OCI-LY3 (cell line): ENCODE measurements around the gene CYP2D6.
"Not testable (repeated sequence)": the region's sequence is repeated elsewhere in the genome, so short reads cannot be mapped to it uniquely, and the experiment has no call there.

Experiments used
- H2AFZ ChIP-seq: fragments of 200-600, 300-600 bp; shearing (Covaris generic); 2 replicates; pipeline ENCODE4 v1.6.0; 2014; ENCODE audit warnings: antibody characterized with exemption, low read depth, low read length
- H3K27ac ChIP-seq: fragments of 200-600, 300-600 bp; sonication (generic); 2 replicates; pipeline ENCODE4 v1.5.1; 2014; ENCODE audit warnings: mild to moderate bottlenecking, low read length, moderate library complexity, mixed read lengths
- H3K27me3 ChIP-seq: fragments of 200-600, 300-600 bp; sonication (generic); 2 replicates; pipeline ENCODE4 v1.6.1; 2014; ENCODE audit warnings: low read depth, low read length, mixed read lengths
- H3K36me3 ChIP-seq: fragments of 200-600, 300-600 bp; sonication (generic); replicated peaks from 2 replicates; pipeline ENCODE3; 2014; ENCODE audit warnings: low read depth, low read length, mixed read lengths
- H3K4me1 ChIP-seq: fragments of 300-600, 200-600 bp; sonication (generic); 2 replicates; pipeline ENCODE4 v1.6.1; 2014; ENCODE audit warnings: low read length, mixed read lengths
- H3K4me2 ChIP-seq: fragments of 200-600, 300-600 bp; sonication (generic); 2 replicates; pipeline ENCODE4 v1.6.1; 2014; ENCODE audit warnings: low read length, mixed read lengths
- H3K4me3 ChIP-seq: fragments of 300-600, 200-600 bp; sonication (generic); 2 replicates; pipeline ENCODE4 v1.5.1; 2014; ENCODE audit warnings: antibody characterized with exemption, mild to moderate bottlenecking, low read length, moderate library complexity
- H3K79me2 ChIP-seq: fragments of 300-600, 200-600 bp; shearing (Covaris generic); 2 replicates; pipeline ENCODE4 v1.6.1; 2014; ENCODE audit warnings: mild to moderate bottlenecking, low read length, mixed read lengths
- H3K9ac ChIP-seq: fragments of 300-600, 200-600 bp; shearing (Covaris generic); 2 replicates; pipeline ENCODE4 v1.6.0; 2014; ENCODE audit warnings: mild to moderate bottlenecking, low read length, moderate library complexity
- H3K9me3 ChIP-seq: fragments of 200-600, 300-600 bp; shearing (Covaris generic); 2 replicates; pipeline ENCODE4 v1.6.1; 2014; ENCODE audit warnings: low read length, mixed read lengths; ENCODE audit not compliant: insufficient read depth
- H4K20me1 ChIP-seq: fragments of 200-600, 300-600 bp; sonication (generic); 2 replicates; pipeline ENCODE4 v1.6.1; 2016; ENCODE audit warnings: low read length, mixed read lengths; ENCODE audit not compliant: insufficient read depth
- CTCF ChIP-seq: fragments of 200-600, 300-600 bp; sonication (generic); IDR thresholded peaks from 2 replicates; pipeline ENCODE4 v1.5.1; 2014; ENCODE audit warnings: antibody characterized with exemption, low read length, low read depth
- EZH2phosphoT487 ChIP-seq: fragments of 200-600 bp; shearing (Covaris generic); IDR thresholded peaks from 2 replicates; pipeline ENCODE4 v1.6.1; 2018; ENCODE audit warnings: antibody characterized with exemption, mixed run types, low read depth

CYP2D6 gene

GRCh38 chr22:42132457-42132856 is 1.8 kb upstream of the CYP2D6 start:
- Histone ChIP-seq H3K36me3 (no peaks in the 10 kb centered on the region), H3K4me2 (no peak overlapping the region), H3K4me1 (no peaks in the 10 kb centered on the region), H2AFZ (no peak overlapping the region), H3K27ac (no peak overlapping the region), H3K9me3 (no peaks in the 10 kb centered on the region), H3K79me2 (no peaks in the 10 kb centered on the region), H3K27me3 (no peaks in the 10 kb centered on the region), H3K9ac (no peak overlapping the region), H4K20me1 (no peaks in the 10 kb centered on the region), H3K4me3 (no peak overlapping the region)
- TF ChIP-seq EZH2phosphoT487 (no peak), CTCF (no peak)

GRCh38 chr22:42131562-42131961 is 952 bp upstream of the CYP2D6 start:
- Histone ChIP-seq H3K9ac (no peak overlapping the region), H3K36me3 (no peaks in the 10 kb centered on the region), H3K27ac (no peak overlapping the region), H3K4me1 (no peaks in the 10 kb centered on the region), H3K4me3 (no peak overlapping the region), H4K20me1 (no peaks in the 10 kb centered on the region), H3K9me3 (no peaks in the 10 kb centered on the region), H3K79me2 (no peaks in the 10 kb centered on the region), H3K27me3 (no peaks in the 10 kb centered on the region), H2AFZ (no peak overlapping the region), H3K4me2 (no peak overlapping the region)
- TF ChIP-seq EZH2phosphoT487 (no peak), CTCF (no peak)

GRCh38 chr22:42130182-42130581 is 428 bp downstream of the CYP2D6 start:
- H4K20me1 ChIP-seq, H3K9ac ChIP-seq, H3K27ac ChIP-seq, H3K4me1 ChIP-seq, H2AFZ ChIP-seq, H3K4me2 ChIP-seq, H3K27me3 ChIP-seq, H3K4me3 ChIP-seq, H3K79me2 ChIP-seq, H3K36me3 ChIP-seq, H3K9me3 ChIP-seq: not testable (repeated sequence)

GRCh38 chr22:42128776-42129694 is 1.6 kb downstream of the CYP2D6 start:
- H3K9me3 ChIP-seq, H3K27ac ChIP-seq, H3K4me2 ChIP-seq, H4K20me1 ChIP-seq, H3K79me2 ChIP-seq, H3K36me3 ChIP-seq, H3K27me3 ChIP-seq, H3K4me1 ChIP-seq, H2AFZ ChIP-seq, H3K9ac ChIP-seq, H3K4me3 ChIP-seq: not testable (repeated sequence)

GRCh38 chr22:42128007-42128406 is 2.6 kb downstream of the CYP2D6 start:
- H3K4me2 ChIP-seq, H3K4me1 ChIP-seq, H3K9ac ChIP-seq, H3K27me3 ChIP-seq, H4K20me1 ChIP-seq, H3K27ac ChIP-seq, H3K79me2 ChIP-seq, H3K36me3 ChIP-seq, H2AFZ ChIP-seq, H3K9me3 ChIP-seq, H3K4me3 ChIP-seq: not testable (repeated sequence)
